AG09319 (cell line): Measurements from ENCODE around the gene KRT35.

Source experiments
- DNase-seq: peaks from one replicate; pipeline ENCODE4 v3.0.0-alpha.2; 2010; ENCODE audit warnings: low read depth; ENCODE audit errors: extremely low read depth
- TF ChIP-seq, protein P1 (sequence below): IDR thresholded peaks from 2 replicates; pipeline ENCODE4 v1.5.1; 2011; ENCODE audit warnings: low read depth, mild to moderate bottlenecking, inconsistent platforms, low read length, moderate library complexity

Gene KRT35

DNA sequence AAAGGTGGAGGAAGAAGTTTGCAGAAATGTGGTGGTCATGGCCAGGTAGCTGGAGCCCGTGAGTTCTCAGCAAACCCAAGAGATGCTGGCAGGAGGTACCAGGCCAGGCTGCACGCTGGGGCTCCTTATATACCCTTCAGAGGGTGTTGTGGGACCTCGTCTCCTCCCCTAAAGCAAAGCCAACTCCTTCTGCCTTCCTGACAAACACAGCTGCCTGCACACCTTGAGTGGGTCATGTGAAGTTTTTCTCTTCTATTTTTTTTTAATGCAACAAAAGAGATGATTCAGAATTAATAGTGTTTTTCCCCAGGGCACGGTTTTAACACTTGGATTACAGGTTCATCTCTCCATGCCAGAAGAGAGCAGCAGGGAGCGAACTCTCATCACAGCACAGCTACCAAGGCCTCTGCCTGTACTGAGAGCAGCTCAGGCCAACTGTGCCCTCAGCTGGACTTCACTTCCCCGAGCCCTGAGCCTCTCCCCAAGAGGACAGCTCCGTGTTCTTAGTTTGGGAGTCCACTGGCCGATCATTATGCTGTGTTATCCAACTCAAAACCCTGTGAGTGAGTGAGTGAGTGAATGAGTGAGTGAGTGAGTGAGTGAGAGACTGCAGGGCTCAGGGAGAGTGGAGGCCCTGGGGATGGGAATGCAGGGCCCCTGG, 38.0 kb upstream of the KRT35 start, which contains the start of gene KRT15:
Gene KRT15, minus strand, starts transcription at position 102 of the 661 bp plus-strand sequence. Its CDS starts 63 bp downstream, at position 39.
- no peak for DNase-seq
- TF ChIP-seq, protein P1, sequence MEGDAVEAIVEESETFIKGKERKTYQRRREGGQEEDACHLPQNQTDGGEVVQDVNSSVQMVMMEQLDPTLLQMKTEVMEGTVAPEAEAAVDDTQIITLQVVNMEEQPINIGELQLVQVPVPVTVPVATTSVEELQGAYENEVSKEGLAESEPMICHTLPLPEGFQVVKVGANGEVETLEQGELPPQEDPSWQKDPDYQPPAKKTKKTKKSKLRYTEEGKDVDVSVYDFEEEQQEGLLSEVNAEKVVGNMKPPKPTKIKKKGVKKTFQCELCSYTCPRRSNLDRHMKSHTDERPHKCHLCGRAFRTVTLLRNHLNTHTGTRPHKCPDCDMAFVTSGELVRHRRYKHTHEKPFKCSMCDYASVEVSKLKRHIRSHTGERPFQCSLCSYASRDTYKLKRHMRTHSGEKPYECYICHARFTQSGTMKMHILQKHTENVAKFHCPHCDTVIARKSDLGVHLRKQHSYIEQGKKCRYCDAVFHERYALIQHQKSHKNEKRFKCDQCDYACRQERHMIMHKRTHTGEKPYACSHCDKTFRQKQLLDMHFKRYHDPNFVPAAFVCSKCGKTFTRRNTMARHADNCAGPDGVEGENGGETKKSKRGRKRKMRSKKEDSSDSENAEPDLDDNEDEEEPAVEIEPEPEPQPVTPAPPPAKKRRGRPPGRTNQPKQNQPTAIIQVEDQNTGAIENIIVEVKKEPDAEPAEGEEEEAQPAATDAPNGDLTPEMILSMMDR = no peak

DNA sequence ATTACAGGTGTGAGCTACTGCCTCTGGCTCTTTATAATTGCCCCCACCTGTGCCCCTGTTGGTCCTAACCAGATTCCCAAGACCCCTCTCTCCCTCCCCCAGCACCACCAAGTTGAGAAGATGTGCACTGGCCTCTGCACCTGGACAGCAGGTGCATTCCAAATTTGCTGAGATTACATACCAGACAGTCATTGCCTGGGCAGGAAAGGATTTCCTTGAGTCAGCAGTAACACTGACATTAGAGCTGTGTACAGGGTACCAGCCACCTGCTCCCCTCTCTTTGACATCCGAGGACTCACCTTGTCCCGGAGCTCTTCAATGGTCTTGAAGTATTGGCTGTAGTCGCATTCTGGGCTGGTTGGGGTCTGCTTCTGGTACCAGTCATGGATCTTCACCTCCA, 37.1 kb upstream of the KRT35 start:
- TF ChIP-seq, protein P1 = no peak
- no peak for DNase-seq

DNA sequence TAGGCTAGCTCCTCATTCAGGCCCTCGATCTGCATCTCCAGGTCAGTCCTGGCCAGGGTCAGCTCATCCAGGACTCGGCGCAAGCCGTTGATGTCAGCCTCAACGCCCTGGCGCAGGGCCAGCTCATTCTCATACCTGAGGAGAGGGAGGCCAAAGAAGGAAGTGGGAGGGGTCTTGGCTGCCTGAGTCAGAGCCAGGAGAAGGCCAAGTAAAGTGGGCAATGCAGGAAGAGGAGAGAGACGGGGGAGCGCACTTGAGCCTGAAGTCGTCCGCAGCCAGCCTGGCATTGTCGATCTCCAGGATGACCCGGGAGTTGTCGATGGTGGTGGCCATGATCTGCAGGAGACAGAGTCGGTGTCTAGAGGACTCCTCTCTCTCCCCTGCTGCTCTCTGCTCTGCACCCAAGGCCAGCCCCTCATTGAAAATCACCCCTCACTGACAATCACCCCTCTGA, 35.9 kb upstream of the KRT35 start:
- DNase-seq = no peak
- TF ChIP-seq, protein P1 = no peak

DNA sequence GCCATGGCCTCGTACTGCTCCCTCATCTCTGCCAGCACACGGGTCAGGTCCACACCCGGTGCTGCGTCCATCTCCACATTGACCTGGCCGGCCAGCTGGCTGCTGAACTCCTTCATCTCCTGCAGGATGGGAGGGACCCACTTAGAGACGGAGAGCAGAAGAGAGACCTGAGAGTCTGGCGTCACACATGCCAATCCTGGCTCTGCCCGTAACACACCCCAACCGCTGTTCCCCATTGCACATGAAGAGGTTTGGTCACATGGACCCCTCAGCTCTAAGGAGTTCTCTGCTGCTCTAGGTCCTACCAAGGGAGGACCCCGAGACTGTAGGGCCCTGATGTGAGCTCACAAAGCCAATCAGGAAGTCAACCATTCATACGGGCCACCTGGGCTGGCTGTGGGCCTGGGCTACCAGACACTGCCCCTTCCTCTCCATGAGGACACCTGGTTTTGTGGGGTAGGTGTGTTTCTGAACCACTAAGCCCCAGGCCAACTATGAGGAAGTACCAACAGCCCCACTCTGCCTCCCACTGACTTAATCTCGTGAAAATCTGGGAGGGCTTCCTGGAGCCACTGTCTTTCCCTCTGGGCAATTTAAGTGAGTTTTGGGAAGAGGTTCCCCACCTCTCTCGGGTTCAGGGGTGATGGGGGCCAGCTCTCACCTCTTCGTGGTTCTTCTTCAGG, 35.3 kb upstream of the KRT35 start:
- TF ChIP-seq, protein P1 = no peak
- no peak for DNase-seq

DNA sequence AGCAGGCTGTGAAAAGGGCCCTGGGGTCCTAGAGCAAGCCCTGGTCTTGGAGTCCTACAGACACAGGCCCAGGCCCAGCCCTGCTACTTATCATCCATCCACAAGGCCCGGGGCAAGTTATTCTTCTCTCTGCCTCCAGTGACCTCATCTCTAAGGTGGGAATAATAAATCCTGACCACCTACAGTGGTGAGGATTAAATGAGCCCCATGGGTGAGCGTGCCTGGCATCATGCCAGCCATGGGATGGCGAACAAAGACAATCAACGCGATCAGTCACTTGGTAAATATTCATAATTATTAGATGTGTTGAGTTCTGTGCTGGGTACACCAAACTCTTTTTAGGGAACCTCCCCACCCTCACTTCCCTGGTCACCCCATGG, 32.2 kb upstream of the KRT35 start:
- TF ChIP-seq, protein P1 = no peak
- DNase-seq = no peak

DNA sequence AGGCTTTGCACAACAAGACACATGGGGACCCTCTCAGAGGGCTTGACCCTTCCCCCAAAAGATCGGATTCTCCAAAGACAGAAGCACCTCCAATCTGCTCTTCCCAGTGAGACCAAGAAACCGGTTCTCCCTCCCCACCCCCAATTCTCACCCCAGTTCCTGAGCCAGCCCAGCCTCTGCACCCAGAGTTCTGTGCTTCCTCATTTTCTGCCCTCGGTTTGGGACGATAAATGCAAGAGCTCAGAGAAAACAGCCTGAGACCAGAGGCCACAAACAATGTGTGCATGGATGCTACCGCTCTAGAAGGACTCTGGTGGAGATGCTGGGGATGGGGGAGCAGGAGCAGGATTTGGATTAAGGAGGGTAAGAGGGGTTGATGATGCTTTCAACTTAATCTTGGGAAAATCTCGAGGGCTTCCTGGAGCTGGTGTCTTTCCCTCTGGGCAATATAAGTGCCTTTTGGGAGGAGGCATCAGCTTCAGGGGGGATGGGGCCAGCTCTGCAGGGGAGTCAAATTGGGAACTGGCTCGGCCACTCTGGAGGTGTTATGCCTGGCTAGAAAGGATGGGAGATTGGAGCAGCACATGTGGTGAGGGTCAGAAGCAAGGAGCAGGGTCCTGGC, 31.7 kb upstream of the KRT35 start:
- TF ChIP-seq, protein P1 = no peak
- no peak for DNase-seq

DNA sequence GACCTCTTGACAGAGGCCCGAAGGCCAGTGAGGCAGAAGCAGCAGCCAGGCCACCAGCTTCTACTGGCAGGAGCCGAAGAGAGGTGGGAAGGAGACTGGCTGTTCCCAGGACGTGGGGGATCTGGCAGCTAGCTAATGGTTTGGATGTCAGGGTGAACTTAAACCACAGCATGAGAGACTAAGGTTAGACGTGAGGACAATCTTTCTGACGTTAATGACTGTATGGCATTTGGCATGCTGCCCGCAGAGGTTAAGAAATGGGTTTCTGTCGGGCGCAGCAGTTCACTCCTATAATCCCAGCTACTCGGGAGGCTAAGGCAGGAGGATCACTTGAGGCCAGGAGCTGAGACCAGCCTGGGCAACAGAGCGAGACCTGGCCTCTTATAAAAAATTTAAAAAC, 30.8 kb upstream of the KRT35 start:
- TF ChIP-seq, protein P1 = no peak
- no peak for DNase-seq
